ENCODE results near the gene POGK.

Gene POGK

GRCh38 chr1:166848193-166848592 lies 8.9 kb downstream of the POGK start:
- no peak overlapping the region for H3K4me3 ChIP-seq (ENCODE audit: low read length, poor library complexity, severe bottlenecking)
- H3K9me3 ChIP-seq (ENCODE audit: insufficient read depth, low read depth, low read length) = no peaks in the 10 kb centered on the region
- no peaks in the 10 kb centered on the region for H3K9me2 ChIP-seq (replicated peaks; ENCODE audit: low read depth, low read length)
- H3K27me3 ChIP-seq (ENCODE audit: insufficient read depth, low read length, poor library complexity, severe bottlenecking) = no peaks in the 10 kb centered on the region
- peaks cover 60% of the 10 kb centered on the region for H4K20me1 ChIP-seq (ENCODE audit: insufficient read depth, low read length, poor library complexity, severe bottlenecking)
- H2AFZ ChIP-seq (ENCODE audit: low read length) = no peak overlapping the region
- peaks cover 72% of the 10 kb centered on the region for H3K79me2 ChIP-seq (ENCODE audit: insufficient read depth, low read length)
- H3K36me3 ChIP-seq (ENCODE audit: insufficient read depth, low read length) = peaks cover 93% of the 10 kb centered on the region
- no peak overlapping the region for H3K4me2 ChIP-seq (ENCODE audit: low read depth, low read length, poor library complexity, severe bottlenecking)
- TF ChIP-seq EZH2phosphoT487 (IDR thresholded peaks at IDR 0.05; ENCODE audit: borderline replicate concordance) = no peak
- TF ChIP-seq CTCF (conservative IDR thresholded peaks at IDR 0.05; ENCODE audit: low read length) = no peak
- no peaks in the 10 kb centered on the region for H3F3A ChIP-seq (ENCODE audit: low read depth)
- H3K4me1 ChIP-seq (ENCODE audit: insufficient read depth, low read length, poor library complexity, severe bottlenecking) = peaks cover 22% of the 10 kb centered on the region
- no peak overlapping the region for H3K9ac ChIP-seq (ENCODE audit: low read depth, low read length, poor library complexity, severe bottlenecking)

- Histone ChIP-seq H3K27me3 (ENCODE audit: insufficient read depth, low read length, poor library complexity, severe bottlenecking) (no peaks in the 10 kb centered on the region), H3K4me1 (ENCODE audit: insufficient read depth, low read length, poor library complexity, severe bottlenecking) (peaks cover 17% of the 10 kb centered on the region), H2AFZ (ENCODE audit: low read length) (no peak overlapping the region), H3K9me2 (replicated peaks; ENCODE audit: low read depth, low read length) (no peaks in the 10 kb centered on the region), H3K36me3 (ENCODE audit: insufficient read depth, low read length) (peaks cover 93% of the 10 kb centered on the region), H4K20me1 (ENCODE audit: insufficient read depth, low read length, poor library complexity, severe bottlenecking) (peaks cover 51% of the 10 kb centered on the region), H3K79me2 (ENCODE audit: insufficient read depth, low read length) (peaks cover 63% of the 10 kb centered on the region), H3K4me2 (ENCODE audit: low read depth, low read length, poor library complexity, severe bottlenecking) (no peak overlapping the region), H3K9ac (ENCODE audit: low read depth, low read length, poor library complexity, severe bottlenecking) (no peak overlapping the region), H3K9me3 (ENCODE audit: insufficient read depth, low read depth, low read length) (no peaks in the 10 kb centered on the region), H3F3A (ENCODE audit: low read depth) (no peaks in the 10 kb centered on the region), H3K4me3 (ENCODE audit: low read length, poor library complexity, severe bottlenecking) (no peak overlapping the region)
- TF ChIP-seq CTCF (conservative IDR thresholded peaks at IDR 0.05; ENCODE audit: low read length) = no peak
- TF ChIP-seq EZH2phosphoT487 (IDR thresholded peaks at IDR 0.05; ENCODE audit: borderline replicate concordance) = no peak
These were observed 9.9 kb downstream of the POGK start for GRCh38 chr1:166849135-166849534.

GRCh38 chr1:166852918-166853317 lies 13.6 kb downstream of the POGK start:
- Histone ChIP-seq H3K4me1 (ENCODE audit: insufficient read depth, low read length, poor library complexity, severe bottlenecking) (peaks cover 3% of the 10 kb centered on the region), H3K4me3 (ENCODE audit: low read length, poor library complexity, severe bottlenecking) (no peak overlapping the region), H3K9me3 (ENCODE audit: insufficient read depth, low read depth, low read length) (no peaks in the 10 kb centered on the region), H4K20me1 (ENCODE audit: insufficient read depth, low read length, poor library complexity, severe bottlenecking) (peaks cover 25% of the 10 kb centered on the region), H3K9me2 (replicated peaks; ENCODE audit: low read depth, low read length) (no peaks in the 10 kb centered on the region), H3K36me3 (ENCODE audit: insufficient read depth, low read length) (peaks cover 100% of the 10 kb centered on the region), H2AFZ (ENCODE audit: low read length) (no peak overlapping the region), H3K4me2 (ENCODE audit: low read depth, low read length, poor library complexity, severe bottlenecking) (peak overlapping the region; percentile 24), H3K9ac (ENCODE audit: low read depth, low read length, poor library complexity, severe bottlenecking) (no peak overlapping the region), H3K27me3 (ENCODE audit: insufficient read depth, low read length, poor library complexity, severe bottlenecking) (no peaks in the 10 kb centered on the region), H3K79me2 (ENCODE audit: insufficient read depth, low read length) (peaks cover 27% of the 10 kb centered on the region; the same call in 1 of the 2 replicates), H3F3A (ENCODE audit: low read depth) (no peaks in the 10 kb centered on the region; the same call in 1 of the 2 replicates)
- TF ChIP-seq CTCF (conservative IDR thresholded peaks at IDR 0.05; ENCODE audit: low read length) (no peak), EZH2phosphoT487 (IDR thresholded peaks at IDR 0.05; ENCODE audit: borderline replicate concordance) (no peak)

All from Loucy (cell line).